ENCODE results near the gene MAFF.
"Not testable (repeated sequence)": the region's sequence is repeated elsewhere in the genome, so short reads cannot be mapped to it uniquely, and the experiment has no call there.

MAFF gene

GRCh38 chr22:38201711-38202436, at the start of gene MAFF:
Gene MAFF (plus strand): TSS chr22:38201994. CDS start chr22:38213854, 11,860 bp downstream.
- peak; percentile 85 to 88 for DNase-seq (ENCODE audit: low read depth in 2 of 2)

DNA sequence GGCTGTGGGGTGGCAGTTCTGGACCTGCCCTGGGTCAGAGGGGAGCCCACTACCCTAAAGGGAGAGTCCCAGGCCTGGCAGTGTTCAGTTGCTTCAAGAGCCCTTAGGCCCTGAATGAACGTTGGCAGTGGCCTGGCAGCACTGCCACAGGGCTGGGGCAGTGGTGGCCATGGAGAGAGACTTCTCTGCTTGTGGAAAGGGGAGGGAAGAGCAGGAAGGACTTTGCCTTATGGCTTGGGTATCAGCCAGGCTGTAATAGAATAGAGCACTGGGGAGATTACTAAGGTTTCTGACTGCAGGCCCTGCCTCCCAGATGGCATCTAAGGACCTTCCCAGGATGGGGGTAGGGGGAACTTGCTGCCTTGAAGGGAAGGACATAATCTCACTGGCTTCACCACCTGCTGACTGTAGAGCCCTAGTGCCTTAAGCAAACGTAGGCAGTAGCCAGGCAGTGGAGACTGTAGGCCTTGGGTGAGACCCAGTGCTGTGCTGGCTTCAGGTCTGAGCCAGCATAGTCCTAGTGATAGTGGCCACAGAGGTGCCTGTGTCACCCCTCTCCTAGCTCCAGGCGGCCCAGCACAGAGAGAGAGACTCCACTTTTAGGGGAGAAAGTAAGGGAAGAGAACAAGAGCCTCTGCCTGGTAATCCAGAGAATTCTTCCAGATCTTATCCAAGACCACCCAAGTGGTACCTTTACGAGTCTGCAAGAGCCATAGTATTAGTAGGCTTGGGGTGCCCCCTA, 47.8 kb upstream of the MAFF start:
- no peak for DNase-seq (ENCODE audit: low read depth in 2 of 2)

DNA sequence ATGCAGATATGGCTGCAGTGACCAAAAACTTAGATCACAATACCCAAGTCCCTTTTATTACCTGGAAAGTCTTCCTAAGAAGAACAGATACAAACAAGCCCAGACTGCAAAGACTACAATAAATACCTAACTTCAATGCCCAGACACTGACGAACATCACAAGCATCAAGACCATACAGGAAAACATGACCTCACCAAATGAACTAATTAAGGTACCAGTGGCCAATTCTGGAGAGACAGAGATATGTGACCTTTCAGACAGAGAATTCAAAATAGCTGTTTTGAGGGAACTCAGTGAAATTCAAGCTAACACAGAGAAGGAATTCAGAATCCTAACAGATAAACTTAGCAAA, 47.3 kb upstream of the MAFF start:
- not testable (repeated sequence) for DNase-seq (ENCODE audit: low read depth in 2 of 2)

DNA sequence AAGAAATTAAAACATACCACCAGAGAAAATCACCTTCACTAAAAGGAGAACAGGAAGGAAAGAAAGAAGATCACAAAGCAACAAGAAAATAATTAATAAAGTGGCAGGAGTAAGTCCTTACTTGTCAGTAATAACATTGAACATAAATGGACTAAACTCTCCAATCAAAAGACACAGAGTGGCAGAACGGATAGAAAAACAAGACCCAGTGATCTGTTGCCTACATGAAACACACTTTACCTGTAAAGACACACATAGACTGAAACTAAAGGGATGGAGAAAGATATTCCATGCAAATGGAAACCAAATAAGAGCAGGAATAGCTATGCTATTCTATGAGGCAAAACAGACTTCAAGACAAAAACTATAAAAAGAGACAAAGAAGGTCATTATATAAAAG, 46.1 kb upstream of the MAFF start:
- DNase-seq (ENCODE audit: low read depth in 2 of 2): no peak

GRCh38 chr22:38162881-38163843, 38.6 kb upstream of the MAFF start:
- no peak for DNase-seq (ENCODE audit: low read depth in 2 of 2)

GRCh38 chr22:38163844-38164550, 37.8 kb upstream of the MAFF start:
- DNase-seq (ENCODE audit: low read depth in 2 of 2): no peak

DNA sequence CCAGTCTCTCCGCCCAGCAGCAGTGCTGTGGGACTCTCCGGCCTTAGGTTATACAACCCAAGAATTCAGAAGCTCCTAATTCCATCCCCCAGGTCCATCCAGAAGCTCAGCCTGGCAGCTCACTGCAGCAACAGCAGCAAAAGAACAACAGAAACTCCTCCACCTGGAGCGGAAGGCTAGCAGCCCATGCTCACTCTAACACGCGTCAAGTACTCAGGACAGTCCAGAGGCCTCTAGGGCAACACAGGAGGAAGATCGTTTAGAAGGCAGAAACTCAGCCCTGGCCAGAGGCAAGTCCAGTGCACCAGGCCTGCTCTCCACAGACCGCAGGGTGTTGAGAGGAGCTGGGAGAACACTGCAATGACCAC, 37.3 kb upstream of the MAFF start:
- DNase-seq (ENCODE audit: low read depth in 2 of 2): no peak

DNA sequence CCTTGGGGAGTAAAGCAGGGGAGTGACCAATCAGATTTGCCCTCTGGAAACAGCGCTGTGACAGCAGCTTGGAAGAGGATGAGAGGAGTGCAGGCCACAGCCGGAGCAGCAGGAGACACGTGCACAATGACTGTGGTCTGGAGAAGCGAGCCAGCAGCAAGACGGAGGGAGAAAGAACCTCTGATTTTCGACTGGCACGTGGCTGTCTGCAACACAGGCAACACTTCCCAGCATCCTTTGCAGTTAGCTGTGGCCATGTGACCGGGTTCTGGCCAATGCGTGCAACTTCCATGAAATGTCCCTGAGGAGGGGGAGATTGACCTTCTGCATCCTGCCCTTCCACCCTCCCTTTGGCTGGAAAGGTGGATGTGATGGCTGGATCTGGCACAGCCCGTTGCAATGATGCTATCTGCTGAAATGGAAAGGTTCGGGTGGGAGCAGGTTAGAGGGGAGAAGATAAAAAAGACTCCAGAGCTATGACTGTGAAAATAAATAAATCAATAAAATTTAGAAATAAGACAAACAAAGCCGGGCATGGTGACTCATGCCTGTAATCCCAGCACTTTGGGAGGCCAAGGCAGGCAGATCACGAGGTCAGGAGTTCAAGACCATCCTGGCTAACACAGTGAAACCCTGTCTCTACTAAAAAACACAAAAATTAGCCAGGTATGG, 35.7 kb upstream of the MAFF start:
- DNase-seq (ENCODE audit: low read depth in 2 of 2): no peak

DNA sequence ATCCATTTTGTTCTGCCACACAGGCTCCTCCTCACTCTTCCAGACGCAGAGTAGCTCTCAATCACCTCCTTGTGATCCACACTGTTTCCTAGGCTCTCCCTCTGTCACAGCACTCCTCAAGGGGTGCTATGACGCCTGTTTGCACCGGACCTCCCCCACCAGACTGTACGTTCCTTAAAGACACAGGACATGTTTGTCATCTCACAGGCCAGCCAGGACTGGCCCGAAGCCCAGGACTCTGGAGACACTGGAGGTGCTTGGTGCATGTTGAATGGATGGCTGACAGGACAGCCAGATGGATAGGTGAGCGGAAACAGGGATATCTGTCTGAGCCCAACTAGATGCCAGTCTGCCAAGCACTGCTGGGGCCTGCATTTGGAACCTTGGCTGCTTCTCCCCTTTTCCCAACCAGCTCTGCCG, 33.8 kb upstream of the MAFF start:
- DNase-seq (ENCODE audit: low read depth in 2 of 2): no peak

GRCh38 chr22:38169116-38169515, 32.7 kb upstream of the MAFF start:
- DNase-seq (ENCODE audit: low read depth in 2 of 2): no peak

- DNase-seq (ENCODE audit: low read depth in 2 of 2): no peak
These were observed 31.3 kb upstream of the MAFF start for GRCh38 chr22:38170469-38170868.

DNA sequence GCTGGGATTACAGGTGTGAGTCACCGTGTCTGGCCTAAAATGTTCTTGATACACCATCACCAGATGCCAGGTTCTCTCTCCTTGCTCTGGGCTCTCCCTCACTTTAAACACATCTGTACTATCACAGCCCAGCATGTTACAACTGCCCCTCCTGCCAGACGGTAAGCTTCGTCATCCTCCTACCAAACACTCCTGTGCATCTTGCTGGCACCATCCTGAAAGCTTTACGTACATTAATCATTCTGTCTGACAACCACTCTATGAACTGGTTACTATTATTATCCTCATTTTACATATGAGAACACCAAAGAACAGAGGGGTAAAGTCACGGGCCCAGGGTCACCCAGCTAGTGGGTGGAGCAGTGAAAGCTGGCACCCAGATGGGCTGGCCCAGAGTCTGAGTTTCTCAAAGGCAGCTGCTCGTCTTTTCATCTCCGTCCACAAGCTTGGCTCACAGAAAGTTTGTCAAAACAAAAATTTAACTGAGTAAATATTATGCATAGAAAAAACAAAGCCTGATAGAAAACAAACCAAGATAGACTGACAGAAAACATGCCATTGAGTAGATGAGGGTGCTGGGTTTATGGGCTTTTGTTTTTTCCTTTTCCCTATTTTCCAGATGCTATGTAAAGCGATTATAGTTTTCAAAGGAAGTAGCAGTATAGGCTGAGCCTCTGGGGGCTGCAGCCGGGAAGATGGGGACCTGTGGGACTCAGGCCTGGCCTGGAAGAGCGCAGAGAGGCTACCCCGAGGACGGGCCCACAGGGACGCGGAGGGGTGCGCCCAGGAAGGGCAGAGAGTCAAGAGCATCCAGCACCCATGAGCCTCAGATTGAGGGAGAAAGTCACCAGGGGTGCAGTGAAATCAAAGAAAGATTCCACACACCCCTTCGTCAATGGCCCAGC, 29.6 kb upstream of the MAFF start:
- no peak for DNase-seq (ENCODE audit: low read depth in 2 of 2)

DNA sequence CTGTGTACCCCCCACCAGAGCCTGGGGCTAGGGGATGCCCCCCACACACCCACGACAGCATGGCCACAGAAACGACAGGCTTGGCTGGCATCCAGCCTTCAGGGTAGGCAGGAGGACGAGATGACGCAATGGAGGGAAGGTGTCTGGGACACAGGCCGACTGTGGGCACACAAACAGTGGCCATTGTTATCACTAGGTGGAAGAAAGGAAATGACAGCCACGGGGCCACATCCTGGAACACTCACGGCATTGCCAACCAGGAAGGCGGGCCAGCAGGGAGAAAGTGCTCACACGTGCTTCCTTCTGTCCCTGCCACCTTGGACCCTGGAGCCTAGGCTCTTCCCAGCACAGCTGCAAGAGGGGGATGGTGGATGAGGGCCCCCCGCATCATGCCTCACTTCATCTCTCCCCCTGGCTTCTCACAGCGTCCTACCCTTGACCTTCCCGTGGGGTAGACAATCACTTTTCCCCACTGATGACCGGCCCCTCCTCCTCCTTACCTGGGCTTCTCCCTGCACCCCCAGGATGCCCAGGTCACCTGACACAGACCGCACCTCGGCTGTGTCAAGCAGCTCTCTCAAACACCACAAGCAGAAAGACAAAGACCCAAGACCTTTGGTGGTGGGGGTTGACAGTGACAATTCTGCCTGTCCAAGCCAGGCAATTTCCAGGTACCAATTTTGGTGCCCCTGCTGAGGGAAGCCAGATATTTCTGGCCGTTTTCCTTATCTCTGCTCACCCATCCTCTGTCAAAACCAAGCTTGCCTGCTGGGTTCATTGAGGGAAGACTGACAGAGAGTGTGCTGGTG, 28.8 kb upstream of the MAFF start:
- DNase-seq (ENCODE audit: low read depth in 2 of 2): peak; percentile 26 to 55

DNA sequence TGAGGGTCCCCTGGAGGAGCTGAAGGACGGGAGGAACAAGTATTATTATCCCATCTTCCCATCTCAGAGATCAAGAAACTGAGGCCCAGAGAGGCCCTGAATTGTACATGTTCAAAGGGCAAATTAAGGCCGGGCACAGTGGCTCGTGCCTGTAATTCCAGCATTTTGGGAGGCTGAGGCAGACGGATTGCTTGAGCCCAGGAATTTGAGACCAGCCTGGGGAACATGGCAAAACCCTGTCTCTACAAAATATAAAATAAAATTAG, 28.2 kb upstream of the MAFF start:
- DNase-seq (ENCODE audit: low read depth in 2 of 2): no peak

- DNase-seq (ENCODE audit: low read depth in 2 of 2): no peak
These were observed 27.2 kb upstream of the MAFF start for GRCh38 chr22:38174626-38175025.

DNA sequence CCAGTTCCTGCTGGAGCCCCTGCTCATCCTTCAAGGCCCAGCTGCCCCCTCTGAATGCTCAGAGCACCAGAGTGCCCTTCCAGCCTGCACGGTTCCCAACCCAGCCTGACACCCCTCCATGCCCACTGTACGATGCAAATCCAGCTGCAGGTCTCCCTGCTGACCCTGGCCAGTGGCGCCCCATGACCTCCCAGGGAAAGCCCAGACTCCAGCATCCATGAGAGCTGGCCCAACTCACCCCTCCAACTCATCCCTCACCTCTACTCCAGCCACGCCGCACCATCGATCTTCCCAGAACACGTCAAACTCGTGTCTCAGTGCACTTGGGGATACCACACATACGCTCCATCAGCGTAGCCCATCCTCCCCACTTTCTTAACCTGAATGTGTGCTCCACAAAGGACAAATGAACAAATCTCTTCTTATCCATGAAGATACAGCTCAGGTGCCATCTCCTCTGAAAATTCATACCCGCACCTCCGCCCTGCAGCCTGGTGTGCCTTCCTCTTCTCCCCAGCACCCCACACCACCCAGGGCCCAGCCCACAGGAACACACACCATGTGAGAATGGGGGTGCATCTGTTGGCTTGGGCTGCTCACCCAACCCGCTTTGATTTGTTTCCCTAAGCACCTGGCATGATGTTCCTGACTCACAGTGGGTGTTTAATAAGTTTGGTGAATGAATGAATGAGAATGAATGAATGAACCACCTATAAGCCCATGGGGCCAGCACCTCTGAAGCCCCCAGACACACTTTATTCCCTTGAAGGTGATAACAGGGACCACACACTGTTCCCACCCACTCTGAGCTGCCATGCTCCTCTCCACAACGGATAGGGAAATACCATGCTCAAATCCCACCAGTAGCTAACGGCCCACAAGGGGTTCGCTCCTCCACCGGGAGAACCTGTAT, 26.3 kb upstream of the MAFF start:
- DNase-seq (ENCODE audit: low read depth in 2 of 2): no peak

- DNase-seq (ENCODE audit: low read depth in 2 of 2): no peak
These were observed 25.5 kb upstream of the MAFF start for GRCh38 chr22:38176170-38176741.

GRCh38 chr22:38177044-38177443, 24.8 kb upstream of the MAFF start:
- no peak for DNase-seq (ENCODE audit: low read depth in 2 of 2)
